ENCODE results near the gene CREB3L2.
"Not testable (repeated sequence)": the region's sequence is repeated elsewhere in the genome, so short reads cannot be mapped to it uniquely, and the experiment has no call there.

The CREB3L2 gene

DNA sequence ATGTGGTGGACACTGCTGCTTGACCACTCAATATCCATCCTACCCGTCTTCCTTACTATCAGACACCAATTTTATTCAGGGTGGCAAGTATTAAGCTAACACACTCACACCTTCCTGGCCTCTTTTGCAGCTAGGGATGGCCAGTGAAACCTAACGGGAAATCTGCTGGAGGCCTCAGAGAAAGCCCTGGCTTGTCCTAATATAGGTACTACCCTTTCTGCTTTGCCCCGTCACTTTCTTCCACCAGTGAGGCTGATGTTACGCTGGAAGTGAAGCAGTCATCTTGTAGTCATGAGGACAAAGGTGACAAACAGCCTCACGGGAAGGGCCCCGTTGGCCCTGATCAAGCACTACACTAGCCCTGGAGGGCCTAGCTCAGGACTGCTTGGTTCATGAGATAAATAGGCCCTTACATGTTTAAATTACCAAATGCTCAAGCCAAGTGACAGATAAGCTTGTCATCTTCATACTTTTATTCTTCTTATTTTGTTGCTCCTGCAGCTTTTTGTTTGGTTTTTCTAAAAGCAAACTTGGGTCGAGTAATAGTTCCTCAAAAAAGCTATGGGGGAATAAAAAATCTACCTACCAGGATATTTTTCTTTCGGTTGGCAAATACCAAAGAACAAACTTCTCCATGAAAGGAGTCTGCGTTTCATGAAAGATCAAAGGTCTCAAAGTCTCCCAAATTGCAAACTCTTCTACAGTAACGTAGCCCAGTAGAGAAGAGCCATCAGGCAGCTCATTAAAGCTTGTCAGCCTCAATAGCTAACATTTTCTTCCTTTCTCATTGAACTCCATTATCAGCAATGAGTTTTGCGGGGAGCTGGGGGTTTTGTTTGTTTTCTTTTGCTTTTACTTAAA lies 17.5 kb downstream of the CREB3L2 start:
- Histone ChIP-seq H3K4me1 (ENCODE audit: control insufficient read depth in 2 of 2, insufficient read depth in 2 of 2, low read length in 2 of 2) (peaks cover 21 to 23% of the 10 kb centered on the region in 2 donors), H3K27ac (ENCODE audit: low read depth in 2 of 2, low read length in 2 of 2) (peak overlapping the region; percentile 69 to 78)

DNA sequence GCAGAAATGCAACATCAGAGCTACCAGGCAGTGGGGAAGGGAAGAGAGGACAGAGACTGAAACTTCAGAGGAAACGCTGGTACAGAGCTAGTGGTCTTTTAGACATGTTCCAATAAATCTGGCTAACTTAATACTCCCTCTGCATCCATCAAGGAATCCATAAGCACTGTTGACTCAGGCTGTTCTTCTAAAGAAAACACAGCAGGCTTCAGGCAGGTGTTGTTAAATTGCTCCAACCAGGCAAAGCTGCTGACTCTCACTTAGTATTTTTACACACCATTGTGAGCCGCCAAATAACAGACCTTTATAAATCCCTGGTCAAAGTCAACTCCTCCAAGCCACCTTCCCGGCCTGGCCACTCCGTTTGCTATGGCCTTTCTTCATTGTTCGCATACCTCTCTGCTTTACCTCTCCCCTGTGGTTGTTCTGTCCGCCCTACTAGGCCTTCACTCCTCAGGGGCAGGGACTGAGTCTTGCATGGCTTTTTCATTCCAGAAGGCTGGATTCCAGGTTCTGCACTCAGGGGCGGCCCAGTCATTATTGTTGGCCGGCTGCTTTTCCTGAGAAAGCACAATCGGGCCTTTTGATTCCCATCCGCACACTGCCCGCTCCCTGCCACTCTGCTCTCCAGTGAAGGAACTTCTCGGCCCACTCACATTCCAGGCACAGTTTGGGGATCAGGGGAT lies 18.4 kb downstream of the CREB3L2 start:
- Histone ChIP-seq H3K4me1 (ENCODE audit: control insufficient read depth in 2 of 2, insufficient read depth in 2 of 2, low read length in 2 of 2) (peaks cover 21 to 23% of the 10 kb centered on the region in 2 donors), H3K27me3 (ENCODE audit: control insufficient read depth in 2 of 2, insufficient read depth in 2 of 2, low read length in 2 of 2) (no peaks in the 10 kb centered on the region), H3K4me3 (ENCODE audit: low read length in 2 of 2) (no peak overlapping the region), H3K9ac (ENCODE audit: low read depth in 1 of 2, low read length in 2 of 2) (no peak overlapping the region), H3K9me3 (ENCODE audit: control insufficient read depth in 2 of 2, low read length in 2 of 2) (no peaks in the 10 kb centered on the region), H3K27ac (ENCODE audit: low read depth in 2 of 2, low read length in 2 of 2) (peak overlapping the region; percentile 34 to 69), H3K36me3 (ENCODE audit: control insufficient read depth in 2 of 2, insufficient read depth in 2 of 2, low read length in 2 of 2) (peaks cover 0 to 2% of the 10 kb centered on the region in 2 donors)

More for the DNA sequence above, 17.5 kb downstream of the CREB3L2 start:
- H3K9me3 ChIP-seq (ENCODE audit: control insufficient read depth in 2 of 2, low read length in 2 of 2): no peaks in the 10 kb centered on the region
- no peak overlapping the region for H3K4me3 ChIP-seq (ENCODE audit: low read length in 2 of 2)
- no peaks in the 10 kb centered on the region for H3K27me3 ChIP-seq (ENCODE audit: control insufficient read depth in 2 of 2, insufficient read depth in 2 of 2, low read length in 2 of 2)
- peaks cover 0 to 2% of the 10 kb centered on the region in 2 donors for H3K36me3 ChIP-seq (ENCODE audit: control insufficient read depth in 2 of 2, insufficient read depth in 2 of 2, low read length in 2 of 2)
- no peak overlapping the region for H3K9ac ChIP-seq (ENCODE audit: low read depth in 1 of 2, low read length in 2 of 2)

GRCh38 chr7:137982394-137982793 lies 19.5 kb downstream of the CREB3L2 start:
- H3K27ac ChIP-seq (ENCODE audit: low read depth in 2 of 2, low read length in 2 of 2): peak overlapping the region; percentile 1 to 68
- H3K4me3 ChIP-seq (ENCODE audit: low read length in 2 of 2); H3K9me3 ChIP-seq (ENCODE audit: control insufficient read depth in 2 of 2, low read length in 2 of 2); H3K36me3 ChIP-seq (ENCODE audit: control insufficient read depth in 2 of 2, insufficient read depth in 2 of 2, low read length in 2 of 2); H3K9ac ChIP-seq (ENCODE audit: low read depth in 1 of 2, low read length in 2 of 2); H3K27me3 ChIP-seq (ENCODE audit: control insufficient read depth in 2 of 2, insufficient read depth in 2 of 2, low read length in 2 of 2): not testable (repeated sequence)
- H3K4me1 ChIP-seq (ENCODE audit: control insufficient read depth in 2 of 2, insufficient read depth in 2 of 2, low read length in 2 of 2): peaks cover 25 to 26% of the 10 kb centered on the region in 2 donors

DNA sequence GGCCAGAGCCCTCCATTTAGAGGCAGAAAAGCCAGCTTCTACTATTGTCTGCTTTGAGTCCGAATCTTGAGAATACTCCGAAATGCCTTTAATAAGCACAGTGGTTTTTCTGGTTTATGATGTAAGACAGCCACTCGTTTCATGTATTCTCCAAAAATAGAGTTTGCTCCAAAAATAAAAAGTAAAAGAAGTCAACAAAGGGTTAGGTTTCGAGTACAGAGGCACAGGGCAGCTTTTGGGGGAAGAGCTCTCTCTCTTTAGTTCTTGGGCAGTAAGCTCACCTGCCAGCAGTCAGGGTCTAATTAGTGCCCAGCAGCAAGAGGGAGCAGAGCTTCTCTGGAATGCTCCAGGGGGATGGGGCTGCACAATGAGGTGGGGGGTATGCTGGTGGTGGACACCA lies 20.2 kb downstream of the CREB3L2 start:
- peaks cover 0 to 2% of the 10 kb centered on the region in 2 donors for H3K36me3 ChIP-seq (ENCODE audit: control insufficient read depth in 2 of 2, insufficient read depth in 2 of 2, low read length in 2 of 2)

DNA sequence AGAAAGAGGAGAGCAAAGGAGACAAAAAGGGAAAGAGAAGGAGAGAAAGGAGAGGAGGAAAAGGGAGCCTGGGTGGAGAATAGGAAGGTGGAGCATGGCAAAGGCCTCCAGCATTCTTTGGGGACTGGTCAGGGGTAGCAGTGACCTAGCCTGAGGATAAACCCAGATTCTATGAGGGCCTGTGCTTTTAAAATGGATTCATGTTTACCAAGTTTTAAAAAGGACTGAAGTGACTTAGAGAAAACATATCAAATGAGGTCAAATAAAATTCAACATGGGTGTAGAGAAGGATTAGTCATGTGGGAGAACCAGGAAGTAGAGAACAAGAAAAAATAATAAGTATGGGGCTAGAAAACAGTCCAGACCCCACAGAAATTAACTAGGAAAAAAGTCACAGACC lies 20.7 kb downstream of the CREB3L2 start:
- peak overlapping the region in 1 of 2 donors; percentile 8 for H3K9ac ChIP-seq (ENCODE audit: low read depth in 1 of 2, low read length in 2 of 2)

More for the DNA sequence above, 20.2 kb downstream of the CREB3L2 start:
- Histone ChIP-seq H3K9ac (ENCODE audit: low read depth in 1 of 2, low read length in 2 of 2) (no peak overlapping the region), H3K4me3 (ENCODE audit: low read length in 2 of 2) (no peak overlapping the region), H3K9me3 (ENCODE audit: control insufficient read depth in 2 of 2, low read length in 2 of 2) (no peaks in the 10 kb centered on the region), H3K4me1 (ENCODE audit: control insufficient read depth in 2 of 2, insufficient read depth in 2 of 2, low read length in 2 of 2) (peaks cover 22 to 25% of the 10 kb centered on the region in 2 donors), H3K27ac (ENCODE audit: low read depth in 2 of 2, low read length in 2 of 2) (peak overlapping the region; percentile 58 to 68), H3K27me3 (ENCODE audit: control insufficient read depth in 2 of 2, insufficient read depth in 2 of 2, low read length in 2 of 2) (no peaks in the 10 kb centered on the region)

DNA sequence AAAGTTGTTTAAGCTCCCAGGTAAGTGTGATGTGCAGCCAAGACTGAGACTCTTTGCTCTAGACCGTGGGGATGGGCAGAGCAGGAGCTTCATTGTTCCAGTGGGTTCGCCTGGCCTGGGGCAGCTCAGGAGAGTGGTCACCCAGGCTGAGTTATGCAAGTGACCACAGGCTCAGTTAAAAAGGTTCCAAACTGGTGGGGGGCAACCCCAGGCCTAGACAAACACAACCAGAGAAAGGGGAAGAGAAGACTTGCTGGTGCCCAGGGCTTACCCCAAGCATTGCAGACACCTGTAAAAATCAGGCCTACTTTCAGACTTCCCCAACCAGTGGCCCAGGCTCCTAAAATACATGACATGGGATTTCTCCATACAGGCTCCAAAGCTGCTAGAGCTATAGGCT lies 21.6 kb downstream of the CREB3L2 start:
- Histone ChIP-seq H3K9ac (ENCODE audit: low read depth in 1 of 2, low read length in 2 of 2) (no peak overlapping the region), H3K4me1 (ENCODE audit: control insufficient read depth in 2 of 2, insufficient read depth in 2 of 2, low read length in 2 of 2) (peaks cover 23 to 25% of the 10 kb centered on the region in 2 donors), H3K36me3 (ENCODE audit: control insufficient read depth in 2 of 2, insufficient read depth in 2 of 2, low read length in 2 of 2) (peaks cover 0 to 2% of the 10 kb centered on the region in 2 donors), H3K9me3 (ENCODE audit: control insufficient read depth in 2 of 2, low read length in 2 of 2) (no peaks in the 10 kb centered on the region), H3K4me3 (ENCODE audit: low read length in 2 of 2) (no peak overlapping the region), H3K27ac (ENCODE audit: low read depth in 2 of 2, low read length in 2 of 2) (peak overlapping the region in 1 of 2 donors; percentile 58), H3K27me3 (ENCODE audit: control insufficient read depth in 2 of 2, insufficient read depth in 2 of 2, low read length in 2 of 2) (no peaks in the 10 kb centered on the region)

More for the DNA sequence above, 20.7 kb downstream of the CREB3L2 start:
- H3K4me1 ChIP-seq (ENCODE audit: control insufficient read depth in 2 of 2, insufficient read depth in 2 of 2, low read length in 2 of 2): peaks cover 22 to 25% of the 10 kb centered on the region in 2 donors
- no peaks in the 10 kb centered on the region for H3K27me3 ChIP-seq (ENCODE audit: control insufficient read depth in 2 of 2, insufficient read depth in 2 of 2, low read length in 2 of 2)
- peak overlapping the region; percentile 58 to 68 for H3K27ac ChIP-seq (ENCODE audit: low read depth in 2 of 2, low read length in 2 of 2)
- no peaks in the 10 kb centered on the region for H3K9me3 ChIP-seq (ENCODE audit: control insufficient read depth in 2 of 2, low read length in 2 of 2)
- H3K4me3 ChIP-seq (ENCODE audit: low read length in 2 of 2): no peak overlapping the region
- H3K36me3 ChIP-seq (ENCODE audit: control insufficient read depth in 2 of 2, insufficient read depth in 2 of 2, low read length in 2 of 2): peaks cover 0 to 2% of the 10 kb centered on the region in 2 donors

DNA sequence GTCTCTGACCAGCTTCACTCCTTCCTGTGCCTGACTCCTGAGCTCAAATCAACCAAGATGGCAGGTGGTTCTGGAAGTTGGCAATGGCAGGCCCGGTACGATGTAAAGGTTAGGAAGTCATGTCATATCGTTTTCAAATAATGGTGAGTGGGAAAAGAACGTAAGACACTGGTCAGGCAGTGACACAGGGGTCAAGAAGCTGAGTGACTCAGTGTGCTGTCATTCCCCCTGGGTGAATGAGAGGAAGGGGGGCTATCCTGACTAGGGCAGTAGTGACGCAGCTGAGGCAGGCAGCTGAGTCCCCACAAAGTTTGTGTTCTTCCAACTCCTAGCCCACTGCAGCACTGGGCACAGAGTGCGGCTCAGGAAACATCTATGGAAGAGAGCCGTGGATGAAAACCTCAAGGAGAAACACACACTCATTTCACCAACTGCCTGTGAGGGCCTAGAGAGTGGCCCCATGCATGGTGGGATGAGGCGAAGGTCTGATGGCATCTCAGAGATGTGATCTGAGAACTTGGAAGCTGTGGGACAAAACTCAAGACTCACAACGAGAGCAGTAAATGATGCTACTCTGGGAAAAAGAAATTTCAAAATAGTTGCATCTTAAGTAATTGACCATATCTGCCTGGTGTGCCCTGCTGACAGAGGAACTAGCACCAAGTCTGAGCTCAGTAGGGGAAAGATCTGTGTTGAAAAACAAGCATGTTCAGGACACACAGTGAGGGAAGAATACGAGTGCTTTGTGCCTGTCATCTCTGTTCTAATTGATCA lies 23.2 kb downstream of the CREB3L2 start:
- no peaks in the 10 kb centered on the region for H3K9me3 ChIP-seq (ENCODE audit: control insufficient read depth in 2 of 2, low read length in 2 of 2)
- peak overlapping the region in 1 of 2 donors; percentile 15 for H3K9ac ChIP-seq (ENCODE audit: low read depth in 1 of 2, low read length in 2 of 2)
- H3K27me3 ChIP-seq (ENCODE audit: control insufficient read depth in 2 of 2, insufficient read depth in 2 of 2, low read length in 2 of 2): no peaks in the 10 kb centered on the region
- peak overlapping the region; percentile 33 to 66 for H3K27ac ChIP-seq (ENCODE audit: low read depth in 2 of 2, low read length in 2 of 2)
- no peak overlapping the region for H3K4me3 ChIP-seq (ENCODE audit: low read length in 2 of 2)
- H3K4me1 ChIP-seq (ENCODE audit: control insufficient read depth in 2 of 2, insufficient read depth in 2 of 2, low read length in 2 of 2): peaks cover 22 to 23% of the 10 kb centered on the region in 2 donors
- peaks cover 0 to 2% of the 10 kb centered on the region in 2 donors for H3K36me3 ChIP-seq (ENCODE audit: control insufficient read depth in 2 of 2, insufficient read depth in 2 of 2, low read length in 2 of 2)

DNA sequence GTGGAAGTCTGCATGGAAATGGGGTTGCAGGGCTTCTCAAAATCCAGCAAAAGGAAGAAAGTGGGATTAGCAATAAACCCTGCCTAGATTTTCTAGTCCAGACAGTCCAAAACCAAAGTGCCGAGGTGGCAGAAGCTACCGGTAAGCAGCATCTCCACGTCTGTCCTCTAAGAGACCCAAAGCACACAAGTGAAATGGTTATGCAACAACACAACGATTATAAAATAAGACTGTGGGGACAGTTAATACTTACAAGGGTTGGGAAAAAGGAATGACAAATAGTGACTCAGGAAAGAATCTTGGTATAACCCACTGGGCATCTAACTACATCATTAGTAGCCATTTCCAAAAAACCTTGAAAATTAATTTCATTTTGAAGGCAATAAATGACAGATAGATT lies 24.7 kb downstream of the CREB3L2 start:
- Histone ChIP-seq H3K9me3 (ENCODE audit: control insufficient read depth in 2 of 2, low read length in 2 of 2) (no peaks in the 10 kb centered on the region), H3K4me3 (ENCODE audit: low read length in 2 of 2) (no peak overlapping the region), H3K9ac (ENCODE audit: low read depth in 1 of 2, low read length in 2 of 2) (no peak overlapping the region), H3K27me3 (ENCODE audit: control insufficient read depth in 2 of 2, insufficient read depth in 2 of 2, low read length in 2 of 2) (no peaks in the 10 kb centered on the region), H3K36me3 (ENCODE audit: control insufficient read depth in 2 of 2, insufficient read depth in 2 of 2, low read length in 2 of 2) (no peaks in the 10 kb centered on the region), H3K27ac (ENCODE audit: low read depth in 2 of 2, low read length in 2 of 2) (peak overlapping the region; percentile 49 to 51), H3K4me1 (ENCODE audit: control insufficient read depth in 2 of 2, insufficient read depth in 2 of 2, low read length in 2 of 2) (peaks cover 17 to 18% of the 10 kb centered on the region in 2 donors)

- Histone ChIP-seq H3K9me3 (ENCODE audit: control insufficient read depth in 2 of 2, low read length in 2 of 2) (no peaks in the 10 kb centered on the region), H3K4me3 (ENCODE audit: low read length in 2 of 2) (no peak overlapping the region), H3K27ac (ENCODE audit: low read depth in 2 of 2, low read length in 2 of 2) (peak overlapping the region; percentile 49 to 65), H3K9ac (ENCODE audit: low read depth in 1 of 2, low read length in 2 of 2) (no peak overlapping the region), H3K27me3 (ENCODE audit: control insufficient read depth in 2 of 2, insufficient read depth in 2 of 2, low read length in 2 of 2) (no peaks in the 10 kb centered on the region), H3K36me3 (ENCODE audit: control insufficient read depth in 2 of 2, insufficient read depth in 2 of 2, low read length in 2 of 2) (no peaks in the 10 kb centered on the region), H3K4me1 (ENCODE audit: control insufficient read depth in 2 of 2, insufficient read depth in 2 of 2, low read length in 2 of 2) (peaks cover 17 to 18% of the 10 kb centered on the region in 2 donors)
These were observed 25.2 kb downstream of the CREB3L2 start for GRCh38 chr7:137976696-137977095.

Data from mucosa of rectum (tissue), 2 donors.